H4 (cell line): ENCODE data around the gene TIE1. TPM values are rescaled to one million over a fixed set of nuclear protein-coding genes. Genes with fewer than 3 reads are reported as not detected.

Source experiments
- DNase-seq: peaks from one replicate; pipeline ENCODE4 v3.0.0-alpha.2; 2015; ENCODE audit warnings: low spot score
- total RNA-seq: library from RNA; depleted of rRNA; stranded (reverse); fragments of >200 nt; shearing (Covaris generic); gene quantifications from 2 replicates; pipeline ENCODE4 v1.2.3, GENCODE V29; 2014; rRNA removed

Gene TIE1
- total RNA-seq = 0.04 TPM in 1 of 2 replicates, not detected in the other

DNA sequence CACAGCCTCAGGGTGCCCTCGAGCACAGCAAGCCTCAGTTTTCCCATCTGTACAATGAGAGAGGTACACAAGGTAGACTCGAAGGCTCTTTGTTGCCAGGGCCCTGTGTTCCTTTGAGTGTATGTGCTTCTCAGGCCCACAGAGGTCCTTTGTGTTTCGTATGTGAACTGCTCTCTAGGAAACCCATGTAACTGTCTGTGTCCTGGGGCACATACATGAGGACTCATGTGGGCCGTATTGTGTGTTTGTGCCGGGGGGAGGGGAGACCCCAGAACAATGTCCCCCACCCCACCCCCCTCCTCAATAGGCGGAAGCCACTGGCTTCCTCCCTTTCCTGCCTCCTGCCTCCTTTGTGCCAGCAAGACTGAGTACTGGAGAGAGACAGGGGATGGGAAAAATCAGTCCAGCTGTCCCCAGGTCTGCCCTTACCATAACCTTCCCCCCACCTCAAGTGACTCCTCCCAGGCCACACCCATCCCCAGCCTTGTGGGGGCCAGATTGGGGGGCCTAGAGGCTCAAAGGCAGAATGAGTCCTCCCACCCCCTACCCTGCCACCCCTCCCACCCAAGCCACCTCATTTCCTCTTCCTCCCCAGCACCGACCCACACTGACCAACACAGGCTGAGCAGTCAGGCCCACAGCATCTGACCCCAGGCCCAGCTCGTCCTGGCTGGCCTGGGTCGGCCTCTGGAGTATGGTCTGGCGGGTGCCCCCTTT lies at the start of gene TIE1:
TIE1 (plus strand) TSS at position 605 of the 717 bp plus-strand sequence; CDS start at position 695, 90 bp downstream.
- DNase-seq = no peak

DNA sequence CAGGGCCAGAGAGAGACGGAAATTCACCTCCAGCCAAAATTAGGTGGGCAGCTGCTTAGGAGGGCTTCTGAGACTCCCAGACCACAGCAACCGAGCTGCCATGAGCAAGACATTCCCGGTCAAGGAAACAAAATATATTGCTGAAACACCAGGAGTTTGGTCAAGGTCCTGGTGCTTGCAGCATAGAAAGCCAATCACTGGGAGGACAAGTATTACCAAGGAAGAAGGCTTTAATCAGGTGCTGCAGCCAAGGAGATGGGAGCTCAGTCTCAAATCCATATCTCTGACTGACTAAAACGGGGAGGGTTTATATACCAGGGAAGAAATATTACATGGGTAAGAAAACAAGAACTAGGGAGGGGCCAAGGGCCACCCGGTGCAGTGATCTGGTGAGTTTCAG lies 49.8 kb upstream of the TIE1 start:
- no peak for DNase-seq

DNA sequence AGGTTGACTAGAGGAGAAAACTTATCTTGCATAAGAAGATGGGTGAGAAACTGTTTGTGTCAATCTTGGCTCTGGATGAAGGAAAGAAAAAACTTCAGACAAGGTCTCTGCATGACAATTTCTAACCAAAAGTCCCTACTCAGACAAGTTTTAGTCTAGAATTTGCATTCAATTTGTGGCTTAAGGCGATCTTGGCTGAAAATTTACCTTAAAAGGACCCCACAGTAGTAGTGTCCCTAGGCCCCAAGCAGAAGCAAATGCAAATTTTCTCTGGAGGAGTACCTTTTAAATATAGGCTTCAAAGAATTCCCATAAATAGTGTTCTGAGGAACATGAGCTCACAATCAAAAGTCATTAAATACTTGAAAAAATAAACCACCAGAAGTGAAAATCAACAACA lies 48.6 kb upstream of the TIE1 start:
- DNase-seq = no peak

DNA sequence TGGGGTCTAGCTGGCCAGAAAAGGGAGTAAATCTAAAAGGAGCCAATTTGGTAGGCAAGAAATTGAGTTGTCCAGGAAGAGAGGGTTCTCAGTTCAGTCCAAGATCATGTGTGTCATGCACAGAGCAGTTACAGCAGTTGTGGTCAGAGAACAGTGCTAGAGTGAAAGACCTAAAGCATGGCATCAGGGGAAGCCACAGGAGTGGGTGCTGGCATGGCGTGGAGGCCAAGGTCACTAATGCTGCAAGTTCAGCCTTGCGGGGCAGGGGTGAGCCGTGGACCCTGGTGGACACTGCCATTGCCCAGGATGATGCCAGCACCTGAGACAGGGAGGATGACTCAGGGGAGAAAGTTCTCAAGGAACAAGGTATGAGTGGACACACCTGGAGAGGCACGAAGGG lies 47.6 kb upstream of the TIE1 start:
- DNase-seq = no peak

DNA sequence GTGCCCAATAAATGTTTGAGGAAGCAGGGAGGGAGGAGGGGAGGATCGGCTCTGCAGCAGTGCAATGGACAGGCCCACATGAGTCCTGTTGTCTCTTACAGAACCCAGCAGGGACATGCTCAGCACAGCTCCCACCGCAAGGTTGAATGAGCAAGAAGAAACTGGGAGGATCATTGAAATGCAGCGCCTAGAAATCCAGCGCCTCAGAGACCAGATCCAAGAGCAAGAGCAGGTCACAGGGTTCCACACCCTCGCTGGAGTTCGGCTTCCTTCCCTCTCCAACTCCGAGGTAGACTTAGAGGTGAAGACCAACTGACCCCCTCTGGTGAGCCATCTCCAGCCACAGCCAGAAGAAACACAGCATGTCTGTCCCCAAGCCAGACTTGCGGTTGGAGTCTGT lies 46.9 kb upstream of the TIE1 start:
- DNase-seq = no peak

DNA sequence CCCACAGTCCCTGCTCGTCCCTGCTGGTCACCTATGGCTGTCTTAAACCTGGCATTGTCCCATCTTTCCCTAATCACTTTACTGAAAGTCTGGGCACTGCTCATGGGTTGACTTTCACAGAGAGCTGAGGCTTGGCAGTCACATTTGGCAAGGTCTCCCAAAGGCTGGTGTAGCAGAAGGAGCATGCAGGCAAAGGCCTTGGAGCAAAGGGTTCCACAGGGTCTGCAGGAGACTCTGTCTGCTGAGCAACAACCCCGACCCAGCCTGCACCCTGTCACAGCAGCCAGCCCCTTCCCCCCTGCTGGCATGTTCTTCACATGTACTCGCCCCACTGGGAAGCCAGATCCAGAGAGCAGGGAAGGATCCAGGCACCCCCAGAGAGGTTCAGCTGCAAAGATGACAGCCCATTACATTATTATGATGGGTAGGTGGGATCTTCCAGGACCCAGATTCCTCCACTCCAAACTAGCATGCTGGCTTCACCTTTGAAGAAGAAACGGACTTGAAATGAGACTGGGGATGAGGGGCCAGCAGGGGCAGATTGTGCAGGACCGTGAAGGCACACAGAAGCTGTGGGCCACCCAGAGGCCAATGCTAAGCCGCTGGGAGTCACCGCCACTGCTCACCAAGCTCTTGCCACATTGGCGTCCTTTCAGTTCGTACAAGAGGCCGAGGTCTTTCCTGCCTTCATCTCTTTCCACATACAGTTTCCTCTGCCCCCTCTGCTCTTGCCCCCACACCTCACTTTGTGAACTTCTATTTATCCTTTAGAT lies 45.2 kb upstream of the TIE1 start:
- no peak for DNase-seq

DNA sequence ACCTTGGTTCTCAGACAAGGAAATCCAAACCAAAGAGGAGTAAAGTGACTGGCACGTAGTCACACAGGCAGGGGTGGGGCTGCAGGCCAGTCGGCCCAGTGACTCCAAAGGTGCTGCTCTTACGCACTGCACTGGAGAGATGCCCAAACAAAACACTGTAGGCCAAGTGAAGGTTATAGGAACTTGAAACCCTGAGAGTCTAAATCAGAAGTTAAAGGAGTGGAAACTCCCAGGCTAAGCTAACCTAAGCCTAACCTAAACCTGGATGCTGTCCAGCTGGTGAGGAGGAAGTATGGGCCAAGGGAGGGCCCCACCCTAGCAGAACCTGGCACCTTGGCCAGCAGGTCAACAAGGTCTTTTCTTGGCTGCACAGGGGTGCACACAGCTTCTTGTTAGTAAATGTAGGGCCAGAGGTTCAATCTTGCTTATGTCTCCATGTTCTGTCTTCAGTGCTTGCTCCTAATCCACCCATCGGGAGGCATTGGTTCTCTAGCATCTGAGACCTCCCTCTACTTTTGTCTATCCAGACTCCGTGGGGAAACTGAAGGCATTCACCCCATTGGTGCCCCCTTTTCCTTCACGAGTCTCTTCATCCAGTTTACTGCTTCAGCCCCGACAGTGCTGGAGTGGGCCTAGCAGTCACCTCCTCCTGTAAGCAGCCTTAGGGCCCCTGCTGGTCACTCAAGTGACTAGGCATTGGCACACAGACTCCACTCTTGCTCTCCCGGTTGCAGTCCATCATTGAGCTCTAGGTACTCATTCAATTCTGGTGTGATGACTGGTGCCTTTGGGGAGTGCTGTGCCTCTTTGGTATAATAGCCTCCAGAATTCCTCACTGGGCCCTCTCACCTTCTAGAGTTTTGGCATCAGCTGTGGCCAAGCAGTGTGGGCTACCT lies 43.9 kb upstream of the TIE1 start:
- no peak for DNase-seq

DNA sequence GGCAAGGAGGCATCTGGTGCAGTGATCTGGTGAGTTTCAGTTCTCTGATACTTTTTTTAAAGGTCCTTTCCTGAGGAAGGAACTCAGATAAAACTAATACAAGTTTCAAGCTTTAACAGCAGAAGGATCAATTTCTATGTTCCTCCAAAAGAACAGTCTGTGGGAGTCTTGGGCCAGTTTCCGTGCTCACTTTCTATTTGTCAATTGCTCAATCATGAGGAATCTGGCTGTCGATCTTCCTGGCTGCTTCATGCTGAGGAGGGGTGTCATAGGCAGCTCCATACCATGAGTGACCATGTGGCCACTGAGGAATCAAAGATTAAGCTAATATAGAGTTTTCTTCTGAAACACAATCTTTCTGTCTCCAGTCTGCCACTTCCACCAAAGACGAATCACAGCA lies 42.4 kb upstream of the TIE1 start:
- no peak for DNase-seq

DNA sequence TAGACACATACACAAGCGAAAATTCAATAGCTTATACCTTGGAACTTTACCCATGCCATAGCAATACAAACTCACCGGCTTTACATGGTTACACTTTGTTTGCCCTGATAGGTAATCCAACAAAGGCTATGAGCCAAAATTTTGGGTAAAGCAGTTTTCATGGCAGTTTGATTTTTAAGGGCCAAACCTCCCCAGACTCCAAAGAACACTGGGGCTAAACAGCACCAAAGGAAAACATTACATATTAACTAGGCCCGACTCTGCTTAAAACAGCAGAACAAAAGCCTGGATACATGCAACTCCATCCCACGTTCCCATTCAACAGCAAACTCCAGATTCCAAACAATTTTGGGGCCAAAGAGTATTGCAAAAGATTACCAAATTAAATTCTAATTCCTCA lies 35.4 kb upstream of the TIE1 start:
- no peak for DNase-seq

DNA sequence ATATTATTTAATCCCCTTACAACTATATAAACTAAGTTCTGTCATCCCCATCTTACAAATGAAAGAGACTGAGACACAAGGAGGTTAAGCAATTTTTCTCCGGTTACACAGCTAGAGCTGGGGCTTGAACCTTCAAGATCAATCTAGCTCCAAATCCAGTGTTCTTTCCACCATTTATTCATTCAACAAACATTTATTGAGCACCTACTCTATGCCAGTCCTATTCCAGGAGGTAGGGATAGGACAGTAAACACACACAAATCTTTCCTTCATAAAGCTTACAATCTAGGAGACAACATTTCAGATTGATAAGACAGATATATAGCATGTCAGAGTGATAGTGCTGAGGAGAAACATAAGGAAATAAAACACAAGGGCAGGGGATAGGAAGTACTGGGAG lies 33.9 kb upstream of the TIE1 start:
- DNase-seq = no peak

DNA sequence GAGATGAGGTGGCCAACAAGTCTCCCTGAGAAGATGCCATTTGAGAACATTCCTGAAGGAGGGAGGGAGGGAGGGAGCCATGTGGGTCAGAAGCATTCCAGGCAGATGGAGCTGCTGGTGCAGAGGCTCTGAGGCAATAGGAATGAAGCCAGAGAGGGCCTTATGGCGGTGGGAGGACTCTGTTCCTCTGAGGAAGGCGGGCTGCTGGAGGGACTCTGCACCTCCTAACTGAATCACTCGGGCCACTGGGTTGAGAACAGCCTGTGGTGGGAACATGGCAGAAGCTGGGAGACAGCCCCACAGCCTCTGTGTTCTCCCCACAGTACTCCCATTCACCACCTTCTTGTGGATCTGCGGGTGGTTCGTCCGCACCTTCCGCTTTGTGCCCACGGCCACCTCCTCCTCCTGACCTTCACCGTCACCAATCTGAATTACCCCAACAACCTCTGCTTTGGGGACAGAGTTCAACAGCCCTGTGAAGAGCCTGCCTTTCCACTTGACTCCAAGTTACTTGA lies 33.4 kb upstream of the TIE1 start:
- no peak for DNase-seq

DNA sequence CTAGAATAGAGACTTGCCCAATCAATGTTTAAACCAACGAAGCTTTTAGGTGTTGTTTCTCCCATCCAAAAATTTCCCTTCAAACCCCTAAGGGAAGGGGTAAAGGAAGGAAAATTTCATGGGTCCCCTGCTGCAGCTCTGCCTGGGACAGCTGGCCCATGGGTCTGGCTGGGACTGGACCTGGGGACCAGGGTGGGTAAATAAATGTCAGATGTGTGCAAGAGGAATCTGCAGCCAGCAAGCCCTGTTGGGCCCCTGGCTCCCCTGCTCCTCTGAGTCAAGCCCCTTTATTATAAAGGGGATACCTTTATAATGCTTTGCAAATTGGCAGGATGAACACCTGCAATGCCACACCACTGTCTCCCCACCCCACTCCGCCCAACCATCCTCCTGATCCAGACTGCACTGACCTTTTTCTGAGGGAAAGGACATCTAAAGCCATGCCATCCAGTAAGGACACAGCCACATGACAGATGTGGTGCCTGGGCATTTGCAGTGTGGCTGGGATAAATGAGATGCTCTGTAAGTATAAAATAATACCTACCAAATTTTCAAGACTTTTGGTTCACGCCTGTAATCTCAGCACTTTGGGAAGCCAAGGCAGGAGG lies 32.9 kb upstream of the TIE1 start:
- DNase-seq = no peak

DNA sequence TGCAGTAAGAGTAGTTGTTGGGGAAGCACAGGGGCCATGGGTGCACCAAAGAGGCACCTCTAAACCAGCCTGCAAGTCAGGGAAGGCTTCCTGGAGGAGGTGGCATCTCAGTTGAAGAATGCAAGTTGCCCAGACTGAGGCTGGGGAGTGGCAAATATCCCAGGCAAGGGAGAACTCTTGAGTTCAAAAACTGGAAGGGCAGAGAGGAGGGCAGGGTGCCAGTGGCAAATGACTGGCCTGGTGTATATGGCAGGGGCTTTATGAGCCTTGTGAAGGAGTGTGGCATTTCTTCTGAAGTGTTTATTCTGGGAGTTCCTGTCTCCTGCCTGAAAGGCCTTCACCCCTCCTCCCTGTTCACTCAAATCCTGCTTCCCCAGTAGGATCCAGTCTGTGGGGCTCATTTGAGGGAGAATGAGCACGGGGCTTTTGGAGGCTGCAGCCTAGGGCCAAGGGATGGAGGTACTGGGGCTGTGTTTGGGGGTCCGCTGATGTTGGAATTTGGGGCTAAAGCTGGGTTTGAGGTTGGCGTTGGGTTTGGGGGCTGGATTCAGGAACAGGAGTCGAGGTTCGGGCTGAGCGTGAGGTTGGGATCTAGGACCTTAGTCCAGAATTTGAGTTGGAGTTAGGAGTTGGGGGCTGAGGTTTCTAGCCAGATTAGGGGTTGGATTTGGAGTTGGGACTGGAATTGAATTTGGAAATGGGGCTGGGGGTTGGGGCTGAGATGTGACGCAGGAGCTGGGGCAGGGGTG lies 31.0 kb upstream of the TIE1 start, which contains the start of gene TMEM125:
TMEM125 (plus strand) TSS at position 357 of the 749 bp plus-strand sequence. CDS start 2,740 bp downstream, outside the sequence.
- no peak for DNase-seq

DNA sequence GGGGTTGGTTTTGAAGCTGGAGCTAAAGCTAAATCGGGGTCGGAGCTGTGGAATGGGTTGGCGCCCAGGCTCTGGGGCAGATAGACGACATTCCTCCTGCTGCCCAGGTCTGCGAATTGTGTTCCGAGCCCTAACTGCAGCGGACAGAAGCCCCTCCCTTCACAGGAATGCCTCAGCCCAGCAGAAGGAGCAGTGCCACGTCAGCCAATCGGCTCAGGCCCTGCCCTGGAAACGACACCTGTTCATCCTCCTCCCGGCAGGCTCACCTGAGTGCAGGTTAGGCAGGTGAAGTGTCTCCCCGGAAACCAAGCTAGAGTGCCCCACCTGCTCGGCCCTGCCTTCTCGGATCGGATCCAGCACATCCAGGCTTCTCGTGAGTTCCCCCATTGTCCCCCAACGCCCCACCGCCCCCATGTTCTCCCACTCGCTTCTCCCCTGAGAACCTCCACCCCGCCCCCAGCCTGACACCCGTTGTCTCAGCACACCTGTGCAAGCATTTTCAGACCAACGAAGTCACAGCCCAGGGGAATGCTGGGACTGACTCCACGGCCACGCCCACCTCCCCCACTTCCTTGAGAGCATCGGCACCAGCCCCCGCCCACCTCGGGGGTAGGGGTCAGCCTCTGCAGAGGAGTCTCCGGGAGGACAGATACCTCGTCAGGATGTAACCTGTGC lies 30.2 kb upstream of the TIE1 start:
- no peak for DNase-seq

DNA sequence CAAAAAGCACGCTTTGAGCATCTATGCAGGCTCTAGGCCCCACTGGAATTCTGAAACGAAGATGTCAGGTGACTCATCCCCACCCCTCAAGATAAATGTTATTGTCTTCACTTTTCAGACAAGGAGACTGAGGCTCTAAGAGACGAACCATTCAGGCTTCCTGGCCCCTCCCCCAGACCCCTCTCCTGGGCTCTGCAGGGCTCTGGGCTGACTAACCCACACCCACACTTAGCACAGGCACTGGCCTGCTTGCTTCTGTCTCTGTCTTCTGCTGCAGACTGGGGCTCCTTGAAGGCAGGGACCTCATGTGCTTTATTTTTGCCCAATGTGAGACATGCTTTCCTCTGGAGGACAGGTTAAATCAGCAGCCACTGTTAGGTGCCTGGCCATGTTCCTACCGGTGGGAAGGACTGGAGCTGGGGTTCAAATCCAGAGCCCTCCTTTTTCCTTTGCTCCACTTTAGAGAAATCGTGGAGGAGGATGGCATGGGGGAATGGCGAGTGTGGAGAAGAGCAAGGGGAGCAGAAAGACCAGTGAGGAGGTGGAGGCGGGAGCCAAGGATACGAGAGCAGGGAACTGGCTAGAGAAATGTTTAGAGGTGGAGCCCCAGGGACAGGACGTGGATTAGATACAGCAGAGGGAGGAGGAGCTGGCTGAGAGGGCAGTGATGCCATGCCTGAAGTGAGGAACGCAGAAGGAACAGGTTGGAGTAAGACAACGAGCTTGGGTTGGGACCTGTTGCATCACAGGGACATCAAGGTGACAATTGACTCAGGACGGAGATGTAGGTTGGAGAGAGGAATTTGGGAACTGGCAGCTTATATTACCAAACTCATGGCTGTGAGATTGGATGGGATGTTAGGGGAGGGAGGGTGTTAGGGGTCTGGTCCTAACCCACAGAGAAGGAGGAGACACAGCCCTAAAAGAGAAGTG lies 29.3 kb upstream of the TIE1 start:
- DNase-seq = no peak

DNA sequence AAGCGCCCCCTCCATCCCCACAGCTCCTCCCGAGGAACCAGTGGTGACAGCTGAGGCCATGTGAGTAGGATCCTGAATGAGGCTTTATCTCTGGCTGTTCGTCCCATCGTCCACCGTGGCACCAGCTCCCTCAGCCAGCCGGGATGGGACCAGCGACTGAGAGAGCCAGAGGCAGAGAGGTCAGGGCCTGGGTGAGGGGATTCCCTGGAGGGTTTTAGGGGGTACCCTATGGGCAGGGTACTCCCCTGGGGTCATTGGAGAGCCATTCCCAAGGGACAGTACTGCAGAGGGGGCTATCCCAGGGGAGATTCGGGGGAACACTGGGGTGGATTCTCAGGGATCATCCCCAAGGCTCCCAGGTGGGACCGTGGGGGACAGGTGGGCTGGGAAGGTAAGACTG lies 28.6 kb upstream of the TIE1 start:
- no peak for DNase-seq

DNA sequence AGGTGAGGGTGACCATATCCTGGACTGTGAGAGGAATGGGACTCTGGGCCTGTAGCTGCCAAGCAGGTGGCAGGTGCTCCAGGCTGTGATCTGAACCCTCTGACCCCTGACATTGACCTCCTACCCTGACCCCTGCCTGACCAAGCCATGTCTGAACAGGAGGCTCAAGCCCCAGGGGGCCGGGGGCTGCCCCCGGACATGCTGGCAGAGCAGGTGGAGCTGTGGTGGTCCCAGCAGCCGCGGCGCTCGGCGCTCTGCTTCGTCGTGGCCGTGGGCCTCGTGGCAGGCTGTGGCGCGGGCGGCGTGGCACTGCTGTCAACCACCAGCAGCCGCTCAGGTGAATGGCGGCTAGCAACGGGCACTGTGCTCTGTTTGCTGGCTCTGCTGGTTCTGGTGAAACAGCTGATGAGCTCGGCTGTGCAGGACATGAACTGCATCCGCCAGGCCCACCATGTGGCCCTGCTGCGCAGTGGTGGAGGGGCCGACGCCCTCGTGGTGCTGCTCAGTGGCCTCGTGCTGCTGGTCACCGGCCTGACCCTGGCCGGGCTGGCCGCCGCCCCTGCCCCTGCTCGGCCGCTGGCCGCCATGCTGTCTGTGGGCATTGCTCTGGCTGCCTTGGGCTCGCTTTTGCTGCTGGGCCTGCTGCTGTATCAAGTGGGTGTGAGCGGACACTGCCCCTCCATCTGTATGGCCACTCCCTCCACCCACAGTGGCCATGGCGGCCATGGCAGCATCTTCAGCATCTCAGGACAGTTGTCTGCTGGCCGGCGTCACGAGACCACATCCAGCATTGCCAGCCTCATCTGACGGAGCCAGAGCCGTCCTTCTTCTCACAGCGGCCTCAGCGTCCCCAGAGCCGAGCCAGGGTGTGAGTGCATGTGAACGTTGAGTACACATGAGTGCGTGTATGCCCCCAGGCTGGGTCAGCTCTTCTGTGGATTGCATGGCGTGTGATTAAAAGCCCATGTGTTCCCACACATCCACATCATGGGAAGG lies 27.9 kb upstream of the TIE1 start:
- DNase-seq = no peak

DNA sequence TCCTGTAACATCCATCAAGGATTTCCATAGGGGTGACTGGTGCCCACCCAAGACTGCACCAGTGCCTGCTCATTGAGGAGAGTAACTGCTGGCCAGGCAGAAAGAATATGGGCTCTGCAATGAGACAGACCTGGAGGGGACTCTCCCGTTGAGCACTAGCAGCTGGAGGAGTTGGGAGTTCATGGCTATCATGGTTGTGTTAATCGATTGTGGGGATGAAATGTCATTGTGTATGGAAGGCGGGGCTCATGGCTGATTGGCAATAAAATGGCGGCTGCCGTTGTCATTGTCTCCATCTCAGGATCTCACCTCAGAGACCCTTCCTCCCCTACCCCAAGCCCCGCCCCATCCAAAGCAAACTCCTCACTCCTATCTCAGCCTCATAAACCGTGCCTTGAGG lies 27.1 kb upstream of the TIE1 start:
- no peak for DNase-seq
